HCT116 (cell line): Measurements from ENCODE around the gene ATPAF1. TPM values are rescaled to one million over a fixed set of nuclear protein-coding genes. Genes with fewer than 3 reads are reported as not detected.

Experiments
- ATAC-seq: fragments of 200-7000 bp; cut with Tn5 transposase; 2 replicates; pipeline ENCODE4 v1.9.1; 2020; ENCODE audit warnings: mild to moderate bottlenecking, moderate library complexity
- BruUV-seq: library from RNA; stranded (reverse); fragments of 400-500 nt; replicated peaks from 2 replicates; lab custom pipeline; 2021; lab: Mats Ljungman, UMichigan
- CTCF ChIA-PET: fragments of 300-600 bp; sonication (Branson Sonifier 250); formaldehyde crosslinking; loops from one replicate; lab custom pipeline; 2021; ENCODE audit warnings: antibody characterized with exemption; lab: Charles Lee
- POLR2A ChIA-PET: fragments of 300-600, 350-600 bp; sonication (Branson Sonifier 250); formaldehyde crosslinking; loops from one replicate; lab custom pipeline; 2021; ENCODE audit warnings: antibody characterized with exemption; lab: Charles Lee
- RAD21 ChIA-PET, 2 experiments: fragments of 300-600 bp; sonication (Branson Sonifier 250); formaldehyde crosslinking; loops; one replicate each; lab custom pipeline; 2023; ENCODE audit warnings: low total read pairs in 2 of 2; ENCODE audit not compliant: uncharacterized antibody in 2 of 2, unreplicated experiment in 2 of 2, low non-redundant PET in 1 of 2; lab: Charles Lee
- DNase-seq: peaks from one replicate; pipeline ENCODE4 v3.0.0-alpha.2; 2010; ENCODE audit warnings: low read depth, low spot score
- H2AFZ ChIP-seq: fragments of 200-600 bp; shearing (Covaris generic), sonication (generic); 2 replicates; pipeline ENCODE4 v1.6.1; 2017; ENCODE audit warnings: low read depth, mixed run types, mixed read lengths, antibody characterized with exemption, low read length; ENCODE audit not compliant: poor library complexity, severe bottlenecking
- H3K27ac ChIP-seq: 2 replicates; pipeline ENCODE4 v1.5.1; 2012; ENCODE audit warnings: low read depth, low read length
- H3K27me3 ChIP-seq: fragments of 200-600 bp; sonication (generic); 2 replicates; pipeline ENCODE4 v1.6.1; 2016; ENCODE audit warnings: mixed run types, low read length, mixed read lengths; ENCODE audit not compliant: insufficient read depth
- H3K36me3 ChIP-seq, 2 experiments: fragments of 200-500 bp in 1 of 2; fragments of 200-600 bp in 1 of 2; sonication (Bioruptor generic) in 1 of 2; sonication (generic) in 1 of 2; 2 replicates each; pipeline versions ENCODE4 v1.5.1 to v1.6.1; 2014 to 2016; ENCODE audit warnings: low read length in 2 of 2, inconsistent platforms in 1 of 2, mixed read lengths in 1 of 2, mixed run types in 1 of 2; ENCODE audit not compliant: insufficient read depth in 2 of 2, control insufficient read depth in 1 of 2
- H3K4me1 ChIP-seq, 2 experiments: fragments of 200-600 bp in 1 of 2; sonication (generic) in 1 of 2; 2 replicates each; pipeline versions ENCODE4 v1.5.1 to v1.6.1; 2012 to 2017; ENCODE audit warnings: low read length in 2 of 2, inconsistent platforms in 1 of 2, mild to moderate bottlenecking in 1 of 2, mixed read lengths in 1 of 2, mixed run types in 1 of 2, moderate library complexity in 1 of 2; ENCODE audit not compliant: insufficient read depth in 2 of 2, control insufficient read depth in 1 of 2
- H3K4me2 ChIP-seq: fragments of 200-600 bp; sonication (generic); 2 replicates; pipeline ENCODE4 v1.6.1; 2017; ENCODE audit warnings: mixed run types, low read length, mixed read lengths
- H3K4me3 ChIP-seq, 2 experiments: fragments of 200-600 bp in 1 of 2; sonication (generic) in 1 of 2; replicated peaks in 1 of 2; 2 replicates each; pipeline ENCODE4 v1.5.1; 2011 to 2016; ENCODE audit warnings: low read length in 2 of 2, control low read depth in 1 of 2, low read depth in 1 of 2, mild to moderate bottlenecking in 1 of 2, mixed read lengths in 1 of 2, mixed run types in 1 of 2
- H3K79me2 ChIP-seq: fragments of 200-600 bp; sonication (generic); 2 replicates; pipeline ENCODE4 v1.6.1; 2017; ENCODE audit warnings: mild to moderate bottlenecking, mixed run types, low read length, moderate library complexity, mixed read lengths; ENCODE audit not compliant: insufficient read depth
- H3K9ac ChIP-seq: fragments of 200-600 bp; sonication (generic); 2 replicates; pipeline ENCODE4 v1.6.1; 2016; ENCODE audit warnings: low read length, mixed read lengths
- H3K9me2 ChIP-seq: fragments of 200-600 bp; sonication (generic), shearing (Covaris generic); 2 replicates; pipeline ENCODE4 v1.6.1; 2017; ENCODE audit warnings: mixed run types, mild to moderate bottlenecking, moderate library complexity; ENCODE audit not compliant: insufficient read depth
- H3K9me3 ChIP-seq, 2 experiments: fragments of 200-500 bp in 1 of 2; fragments of 200-600 bp in 1 of 2; sonication (Bioruptor generic) in 1 of 2; sonication (generic) in 1 of 2; 2 replicates each; pipeline ENCODE4 v1.6.1; 2014 to 2017; ENCODE audit warnings: low read length in 2 of 2, mixed read lengths in 2 of 2, inconsistent platforms in 1 of 2, low read depth in 1 of 2, mild to moderate bottlenecking in 1 of 2, mixed run types in 1 of 2, moderate library complexity in 1 of 2; ENCODE audit not compliant: control insufficient read depth in 1 of 2, insufficient read depth in 1 of 2
- H4K20me1 ChIP-seq: fragments of 200-600 bp; sonication (generic), shearing (Covaris generic); 2 replicates; pipeline ENCODE4 v1.6.1; 2017; ENCODE audit warnings: mixed run types, mild to moderate bottlenecking, moderate library complexity; ENCODE audit not compliant: insufficient read depth
- ATF3 ChIP-seq: IDR thresholded peaks from 2 replicates; pipeline ENCODE4 v1.6.1; 2012
- CBX3 ChIP-seq: IDR thresholded peaks from 2 replicates; pipeline ENCODE4 v1.6.1; 2012; ENCODE audit warnings: low read depth
- EGR1 ChIP-seq: IDR thresholded peaks from 2 replicates; pipeline ENCODE4 v1.6.1; 2012; ENCODE audit warnings: low read depth
- ELF1 ChIP-seq: IDR thresholded peaks from 2 replicates; pipeline ENCODE4 v1.6.1; 2012; ENCODE audit warnings: low read depth, borderline replicate concordance
- EZH2phosphoT487 ChIP-seq: fragments of 200-600 bp; IDR thresholded peaks from 2 replicates; pipeline ENCODE4 v1.6.1; 2018; ENCODE audit warnings: antibody characterized with exemption, borderline replicate concordance
- JUND ChIP-seq: IDR thresholded peaks from 2 replicates; pipeline ENCODE4 v1.6.1; 2012
- MAX ChIP-seq: IDR thresholded peaks from 2 replicates; pipeline ENCODE4 v1.6.1; 2012
- POLR2A ChIP-seq: IDR thresholded peaks from 2 replicates; pipeline ENCODE4 v1.7.0; 2011; ENCODE audit warnings: borderline replicate concordance; ENCODE audit not compliant: insufficient read depth, insufficient read length; ENCODE audit errors: extremely low read depth
- POLR2AphosphoS5 ChIP-seq: IDR thresholded peaks from 2 replicates; pipeline ENCODE4 v1.6.1; 2011; ENCODE audit warnings: mild to moderate bottlenecking, low read depth, low read length, moderate library complexity
- RAD21 ChIP-seq: IDR thresholded peaks from 2 replicates; pipeline ENCODE4 v1.6.1; 2012; ENCODE audit warnings: low read depth, mild to moderate bottlenecking
- REST ChIP-seq: IDR thresholded peaks from 2 replicates; pipeline ENCODE4 v1.6.1; 2012; ENCODE audit warnings: low read depth
- SIN3A ChIP-seq: IDR thresholded peaks from 2 replicates; pipeline ENCODE4 v1.6.1; 2012; ENCODE audit warnings: low read depth
- SP1 ChIP-seq: IDR thresholded peaks from 2 replicates; pipeline ENCODE4 v1.6.1; 2012; ENCODE audit warnings: low read depth
- SRF ChIP-seq: IDR thresholded peaks from 2 replicates; pipeline ENCODE4 v1.6.1; 2012; ENCODE audit warnings: low read depth
- TCF7L2 ChIP-seq: IDR thresholded peaks from 2 replicates; pipeline ENCODE4 v1.7.0; 2011; ENCODE audit warnings: borderline replicate concordance, inconsistent platforms; ENCODE audit not compliant: insufficient read depth, insufficient read length; ENCODE audit errors: extremely low read depth
- YY1 ChIP-seq: IDR thresholded peaks from 2 replicates; pipeline ENCODE4 v1.6.1; 2011; ENCODE audit warnings: low read length, low read depth, moderate library complexity, mild to moderate bottlenecking; ENCODE audit not compliant: insufficient replicate concordance; ENCODE audit errors: extremely low read depth
- ZFX ChIP-seq: fragments of 450-650 bp; IDR thresholded peaks from 2 replicates; pipeline ENCODE4 v1.6.1; 2017
- ZNF274 ChIP-seq: fragments of 200-500 bp; sonication (Bioruptor generic); IDR thresholded peaks from 2 replicates; pipeline ENCODE4 v1.6.1; 2014; ENCODE audit warnings: mild to moderate bottlenecking, low read depth, low read length, inconsistent platforms
- intact Hi-C: fragments of 100-400 bp; cut with micrococcal nuclease; formaldehyde crosslinking; loops from 2 replicates; pipeline ENCODE4 v1.10.0; 2022
- total RNA-seq: library from RNA; stranded (reverse); gene quantifications from one replicate; pipeline ENCODE4 v1.2.1, GENCODE V29; 2021; ENCODE audit not compliant: unreplicated experiment

ATPAF1 gene
- total RNA-seq, 1 experiment from 2014 or later: 35.5 TPM

- no peak for DNase-seq
- H3K27ac ChIP-seq: no peak overlapping the region
- no peak overlapping the region for H2AFZ ChIP-seq
- H3K9me3 ChIP-seq: no peaks in the 10 kb centered on the region
- ChIA-PET POLR2A (interaction anchor here (0.8 kb wide), 1 partner anchor 90 kb away, joined by 3 read pairs; no protein-coding TSS in a partner anchor), RAD21 (no interaction called here), CTCF (interaction anchor here (2.8 kb wide), 1 partner anchor 17 kb away, joined by 7 read pairs; no protein-coding TSS in a partner anchor)
- H4K20me1 ChIP-seq: no peaks in the 10 kb centered on the region
- no peaks in the 10 kb centered on the region for H3K4me1 ChIP-seq
- peaks cover 37 to 43% of the 10 kb centered on the region in 2 experiments for H3K36me3 ChIP-seq
- no peaks in the 10 kb centered on the region for H3K27me3 ChIP-seq
- no TSS peak for BruUV-seq
- H3K4me3 ChIP-seq: no peak overlapping the region
- TF ChIP-seq SRF (no peak), EGR1 (no peak), RAD21 (no peak), TCF7L2 (no peak), YY1 (no peak), POLR2A (no peak), ELF1 (no peak), POLR2AphosphoS5 (no peak), ZFX (no peak), JUND (no peak), CBX3 (no peak), MAX (no peak), SIN3A (no peak), ZNF274 (no peak), REST (no peak), ATF3 (no peak), EZH2phosphoT487 (no peak), SP1 (no peak)
- no peak overlapping the region for H3K9ac ChIP-seq
- no peaks in the 10 kb centered on the region for H3K9me2 ChIP-seq
- H3K4me2 ChIP-seq: no peak overlapping the region
- no peak for ATAC-seq
- peaks cover 21% of the 10 kb centered on the region for H3K79me2 ChIP-seq
- intact Hi-C loops: no loop called here
These were observed 40.0 kb upstream of the ATPAF1 start for GRCh38 chr1:46708121-46708520.
